ENCODE data around the gene PPA1.

- TF ChIP-seq, protein P1, sequence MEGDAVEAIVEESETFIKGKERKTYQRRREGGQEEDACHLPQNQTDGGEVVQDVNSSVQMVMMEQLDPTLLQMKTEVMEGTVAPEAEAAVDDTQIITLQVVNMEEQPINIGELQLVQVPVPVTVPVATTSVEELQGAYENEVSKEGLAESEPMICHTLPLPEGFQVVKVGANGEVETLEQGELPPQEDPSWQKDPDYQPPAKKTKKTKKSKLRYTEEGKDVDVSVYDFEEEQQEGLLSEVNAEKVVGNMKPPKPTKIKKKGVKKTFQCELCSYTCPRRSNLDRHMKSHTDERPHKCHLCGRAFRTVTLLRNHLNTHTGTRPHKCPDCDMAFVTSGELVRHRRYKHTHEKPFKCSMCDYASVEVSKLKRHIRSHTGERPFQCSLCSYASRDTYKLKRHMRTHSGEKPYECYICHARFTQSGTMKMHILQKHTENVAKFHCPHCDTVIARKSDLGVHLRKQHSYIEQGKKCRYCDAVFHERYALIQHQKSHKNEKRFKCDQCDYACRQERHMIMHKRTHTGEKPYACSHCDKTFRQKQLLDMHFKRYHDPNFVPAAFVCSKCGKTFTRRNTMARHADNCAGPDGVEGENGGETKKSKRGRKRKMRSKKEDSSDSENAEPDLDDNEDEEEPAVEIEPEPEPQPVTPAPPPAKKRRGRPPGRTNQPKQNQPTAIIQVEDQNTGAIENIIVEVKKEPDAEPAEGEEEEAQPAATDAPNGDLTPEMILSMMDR (conservative IDR thresholded peaks at IDR 0.05; ENCODE audit: low read depth, low read length) = no peak
- no peak for TF ChIP-seq EZH2 (IDR thresholded peaks at IDR 0.05; ENCODE audit: borderline replicate concordance, low read depth, low read length, poor library complexity, severe bottlenecking)
Observed at GRCh38 chr10:70260734-70261133, 27.5 kb upstream of the PPA1 start.

All from A673 (cell line).